DMS53 treated with DMSO at 0.1 percent for 48 hours (cell line): Measurements from ENCODE around the gene LCORL.
A peak's percentile ranks its signal among the peaks of the same experiment; 100 is the strongest.
"Not testable (repeated sequence)": the region's sequence is repeated elsewhere in the genome, so short reads cannot be mapped to it uniquely, and the experiment has no call there.

Experiments used
- DNase-seq: peaks from one replicate; lab custom pipeline; 2025; ENCODE audit not compliant: unreplicated experiment; lab: John Stamatoyannopoulos, UW

The LCORL gene

GRCh38 chr4:17859793-17860406, 161.7 kb downstream of the LCORL start:
- DNase-seq, result no peak

DNA sequence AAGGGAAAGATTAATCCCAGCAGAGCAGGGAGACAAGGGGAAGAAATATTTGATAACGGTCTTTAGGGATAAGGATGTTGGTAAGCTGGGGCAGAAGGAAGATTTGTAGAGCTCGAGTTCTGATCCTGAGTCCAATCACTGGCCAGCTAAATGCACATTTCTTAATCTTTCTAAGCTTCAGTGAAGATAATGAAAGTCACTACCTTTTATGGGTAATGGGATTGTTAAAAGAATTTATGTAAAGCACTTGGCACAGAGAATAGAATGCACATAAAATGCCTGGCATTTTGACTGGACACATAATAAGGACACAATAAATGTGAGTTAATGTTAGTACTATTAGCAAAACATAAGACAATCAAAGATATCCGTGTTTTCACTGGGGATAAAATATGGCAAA, 167.5 kb downstream of the LCORL start:
- no peak for DNase-seq

GRCh38 chr4:17851959-17852358, 169.6 kb downstream of the LCORL start:
- DNase-seq, result no peak

GRCh38 chr4:17850295-17850694, 171.3 kb downstream of the LCORL start:
- DNase-seq, result not testable (repeated sequence)

DNA sequence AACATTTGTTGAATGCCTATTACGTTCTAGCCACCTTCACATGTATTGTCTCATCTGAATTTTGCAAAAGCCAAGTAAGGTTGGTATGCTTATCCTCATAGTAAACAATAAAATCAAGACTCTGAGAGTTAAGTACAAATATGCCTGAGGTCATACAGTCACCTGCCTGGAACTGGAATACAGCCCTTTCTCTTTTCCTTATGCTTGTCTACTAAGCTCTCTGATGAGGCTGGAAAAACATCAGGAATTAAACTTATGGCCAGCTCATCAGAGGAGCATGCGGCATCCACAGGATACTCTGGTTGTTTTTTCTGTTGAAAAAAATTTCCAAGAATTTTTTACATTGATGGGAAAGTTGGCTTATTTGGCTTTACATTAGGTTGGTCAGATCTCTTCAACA, 175.3 kb downstream of the LCORL start:
- no peak for DNase-seq

DNA sequence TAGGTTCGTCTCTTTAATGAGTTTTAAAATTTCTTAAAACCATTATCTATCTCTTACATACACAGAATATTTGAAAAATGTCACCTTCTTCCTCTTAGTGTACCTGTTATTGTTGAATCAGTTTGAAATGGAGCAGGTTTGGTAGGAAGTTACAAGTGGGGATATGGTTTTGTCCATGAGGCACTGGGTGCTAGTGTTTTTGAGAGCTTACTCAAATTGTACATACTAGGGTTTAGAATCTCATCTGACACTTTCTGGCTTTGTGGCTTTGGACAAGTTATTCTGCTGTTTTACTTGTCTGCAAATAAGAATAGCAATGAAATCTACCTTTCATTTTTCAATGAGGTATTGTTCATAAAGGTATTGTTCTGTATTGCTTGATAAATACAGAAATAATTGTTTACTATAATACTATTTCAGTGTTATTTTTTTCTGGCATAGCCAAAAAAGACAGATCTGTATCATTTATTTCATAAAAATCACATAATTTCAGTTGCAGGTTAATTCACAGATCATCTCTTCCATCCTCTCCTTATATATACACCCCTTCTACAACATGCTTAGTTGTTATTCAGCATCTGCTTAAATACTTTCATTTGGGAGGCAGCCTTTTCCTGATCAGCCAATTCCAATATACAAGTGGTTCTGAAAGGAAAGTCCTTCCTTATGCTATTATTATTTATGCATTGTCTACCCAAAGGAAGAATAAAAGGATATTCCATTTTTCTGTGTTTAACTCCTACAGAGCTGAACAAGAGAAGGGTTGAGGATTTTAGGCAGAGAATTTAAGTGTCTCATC, 197.5 kb downstream of the LCORL start:
- DNase-seq, result no peak

- peak; percentile 39 for DNase-seq
Measured at GRCh38 chr4:17817027-17817426, 204.5 kb downstream of the LCORL start.

- DNase-seq, result no peak
Measured at GRCh38 chr4:17816142-17816541, 205.4 kb downstream of the LCORL start.

DNA sequence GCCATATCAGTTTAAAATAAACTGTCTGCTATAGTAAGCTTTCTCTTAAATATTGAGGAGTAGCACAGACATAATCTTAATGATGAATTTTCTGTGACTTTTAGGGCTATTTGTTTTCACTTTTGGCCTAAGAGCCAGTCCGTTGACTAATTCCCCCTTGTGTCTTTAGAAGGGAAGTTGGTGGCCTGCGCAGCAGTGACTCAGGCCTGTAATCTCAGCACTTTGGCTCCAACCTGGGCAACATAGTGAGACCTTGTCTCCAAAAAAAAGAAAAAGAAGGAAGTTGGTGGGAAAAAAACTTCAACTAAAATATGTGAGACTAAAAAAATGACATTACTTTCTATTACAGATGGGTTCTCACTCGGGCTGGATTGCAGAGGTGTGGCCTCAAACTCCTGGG, 207.4 kb downstream of the LCORL start:
- DNase-seq, result no peak

- no peak for DNase-seq
Measured at GRCh38 chr4:17812801-17813200, 208.8 kb downstream of the LCORL start.

DNA sequence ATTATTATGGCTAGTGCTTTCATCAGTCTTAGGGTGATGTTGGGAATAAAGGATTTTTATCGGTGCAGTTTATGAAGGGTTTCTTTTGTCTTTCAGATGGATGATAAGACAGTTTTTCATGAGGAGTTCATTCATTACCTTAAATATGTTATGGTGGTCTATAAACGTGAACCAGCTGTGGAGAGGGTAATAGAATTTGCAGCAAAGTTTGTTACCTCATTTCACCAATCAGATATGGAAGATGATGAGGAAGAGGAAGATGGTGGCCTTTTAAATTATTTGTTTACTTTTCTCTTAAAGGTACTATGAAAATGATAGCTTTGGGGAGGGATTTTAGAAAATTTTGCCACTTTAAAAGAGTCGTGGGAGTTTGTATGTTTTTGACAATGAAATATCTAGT, 209.4 kb downstream of the LCORL start:
- DNase-seq, result no peak

DNA sequence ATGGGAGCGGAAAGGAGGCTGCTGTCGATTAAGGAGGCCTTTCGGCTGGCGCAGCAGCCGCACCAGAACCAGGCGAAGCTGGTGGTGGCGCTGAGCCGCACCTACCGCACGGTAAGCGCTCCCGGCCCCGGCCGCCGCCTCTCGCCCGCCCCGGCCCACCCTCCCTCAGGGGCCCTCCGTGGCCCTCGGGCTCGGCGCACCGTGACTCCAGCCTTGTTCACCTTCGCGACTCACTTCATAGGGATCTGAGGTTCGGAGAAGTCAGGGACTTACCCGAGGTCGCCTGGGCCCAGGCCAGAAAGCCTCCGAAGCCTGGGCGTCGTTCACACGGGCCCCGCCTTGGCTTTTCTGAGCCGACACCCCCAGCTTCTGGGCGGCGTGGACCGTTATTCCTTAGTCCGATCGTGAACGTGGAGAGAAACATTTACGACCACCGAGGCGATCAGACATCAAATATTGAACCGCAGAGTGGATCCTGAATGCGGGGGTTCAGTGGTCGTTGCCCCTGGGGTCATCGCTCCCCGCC, 210.4 kb downstream of the LCORL start:
- DNase-seq, result no peak

DNA sequence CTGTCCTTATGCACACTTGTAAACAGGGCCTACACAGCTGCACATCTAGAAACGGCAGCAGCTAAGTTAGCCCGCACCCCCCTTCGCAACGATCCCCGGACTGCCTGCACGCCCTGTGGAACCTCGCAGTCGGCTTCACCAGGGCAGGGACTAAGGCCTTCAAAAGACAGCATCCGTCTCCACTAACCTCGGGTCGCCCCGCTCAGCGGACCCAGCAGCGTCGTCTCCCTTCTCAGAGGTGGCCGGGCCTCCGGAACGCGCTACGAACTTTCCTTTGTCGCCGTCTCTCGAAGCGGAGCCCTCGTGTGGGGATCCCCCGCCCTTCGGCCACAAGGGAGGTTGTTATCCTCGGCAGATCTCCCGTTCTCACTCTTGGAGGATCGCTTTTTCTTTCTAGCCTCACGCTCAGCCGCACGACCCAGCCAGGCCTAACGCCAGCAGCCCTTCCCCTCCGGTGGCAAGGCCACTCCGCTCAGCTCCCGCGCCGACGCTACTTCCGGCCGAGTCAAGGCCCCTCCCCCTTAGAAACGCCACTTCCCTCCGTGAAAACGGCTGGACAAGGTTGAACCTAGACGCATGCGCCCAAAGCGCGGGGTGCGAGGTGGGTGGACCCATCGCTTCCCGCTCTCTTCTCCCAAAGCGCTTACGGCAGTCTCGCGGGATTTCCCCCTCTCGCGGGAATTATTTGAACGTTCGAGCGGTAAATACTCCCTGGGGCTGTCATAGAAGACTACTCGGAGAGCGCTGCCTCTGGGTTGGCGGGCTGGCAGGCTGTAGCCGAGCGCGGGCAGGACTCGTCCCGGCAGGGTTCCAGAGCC, 211.1 kb downstream of the LCORL start, which contains the start of the genes DCAF16 and NCAPG:
Gene DCAF16, minus strand, starts transcription at position 498 of the 818 bp plus-strand sequence. CDS start 6,616 bp downstream, outside the sequence.
Gene NCAPG, plus strand, starts transcription at position 720 of the 818 bp plus-strand sequence. CDS start 99 bp downstream, outside the sequence.
- peak; percentile 99 for DNase-seq

GRCh38 chr4:17809667-17810066, 211.9 kb downstream of the LCORL start:
- no peak for DNase-seq

GRCh38 chr4:17807446-17807845, 214.1 kb downstream of the LCORL start:
- no peak for DNase-seq

- no peak for DNase-seq
Measured at GRCh38 chr4:17805580-17806155, 215.9 kb downstream of the LCORL start.

DNA sequence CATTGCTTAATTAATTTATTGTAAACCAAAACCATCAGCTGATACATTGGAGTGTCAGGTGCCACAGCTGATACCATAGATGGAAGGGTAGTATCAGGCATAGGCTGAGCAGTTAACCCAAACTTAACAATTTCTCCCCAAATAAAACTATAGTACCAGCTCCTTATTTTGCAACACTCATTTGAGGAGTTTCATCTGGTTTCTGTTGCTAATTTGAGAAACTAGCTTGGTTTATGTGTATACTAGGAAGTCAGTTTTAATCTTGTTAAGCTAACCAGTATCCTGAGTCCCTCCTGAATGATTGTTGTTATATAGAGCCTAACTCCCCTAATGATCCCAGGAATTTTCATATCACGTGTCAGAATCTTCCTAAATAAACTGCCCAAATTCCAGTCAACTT, 223.7 kb downstream of the LCORL start:
- no peak for DNase-seq

- no peak for DNase-seq
Measured at GRCh38 chr4:17794730-17795129, 226.8 kb downstream of the LCORL start.
